HEK293 (cell line): ENCODE results near the gene TWF2.

Experiments used
- SP2 ChIP-seq: fragments of 450-650 bp; formaldehyde crosslinking; IDR thresholded peaks from 2 replicates; pipeline ENCODE4 v1.5.1; 2016; ENCODE audit warnings: missing biosample characterization, missing genetic modification characterization
- ZBTB7A ChIP-seq: fragments of 450-650 bp; formaldehyde crosslinking; IDR thresholded peaks from 2 replicates; pipeline ENCODE4 v1.5.1; 2016; ENCODE audit warnings: low read depth, missing biosample characterization, missing genetic modification characterization
- ZNF785 ChIP-seq: fragments of 450-650 bp; formaldehyde crosslinking; IDR thresholded peaks from 2 replicates; pipeline ENCODE4 v1.5.1; 2016; ENCODE audit warnings: missing biosample characterization, missing genetic modification characterization

DNA sequence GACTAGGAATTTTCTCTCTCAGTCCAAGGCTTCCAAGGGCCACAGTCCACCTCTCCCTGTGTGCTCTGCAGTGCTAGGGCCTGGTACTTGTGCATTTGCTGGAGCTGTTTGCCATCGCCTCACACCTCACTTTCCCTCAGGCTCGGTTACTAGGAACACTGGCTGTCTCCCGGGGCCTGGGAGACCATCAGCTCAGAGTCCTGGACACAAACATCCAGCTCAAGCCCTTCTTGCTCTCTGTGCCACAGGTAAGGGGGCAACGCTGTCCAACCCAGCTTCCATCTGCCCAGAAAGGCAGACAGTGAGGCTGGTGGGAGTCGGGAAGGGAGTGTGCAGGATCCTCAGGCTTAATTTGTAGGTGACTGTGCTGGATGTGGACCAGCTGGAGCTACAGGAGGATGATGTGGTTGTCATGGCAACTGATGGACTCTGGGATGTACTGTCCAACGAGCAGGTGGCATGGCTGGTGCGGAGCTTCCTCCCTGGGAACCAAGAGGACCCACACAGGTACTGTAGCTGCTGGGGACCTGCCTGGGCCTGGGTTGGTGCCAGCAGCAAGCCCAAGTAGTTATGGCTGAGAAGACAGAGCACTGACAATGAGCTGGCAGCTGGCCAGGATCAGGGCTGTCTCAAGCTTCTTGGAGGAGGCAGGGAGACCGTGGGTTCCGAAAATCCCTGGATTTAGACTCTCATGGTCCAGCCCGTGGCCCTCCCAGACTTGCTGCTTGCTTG, 10.0 kb upstream of the TWF2 start:
- TF ChIP-seq ZBTB7A (tag by site-specific recombination), result no peak
- no peak for TF ChIP-seq ZNF785 (tag by site-specific recombination)
- no peak for TF ChIP-seq SP2 (tag by site-specific recombination)
